Stomach smooth muscle (tissue), 2 donors: ENCODE data around the gene ZDHHC4.

Experiments used
- H3K27ac ChIP-seq: one replicate; pipeline ENCODE4 v1.7.0; 2013; ENCODE audit warnings: mild to moderate bottlenecking, low read length, inconsistent platforms
- H3K27me3 ChIP-seq, 2 donors: one replicate each; pipeline ENCODE4 v1.7.0; 2013; ENCODE audit warnings: low read length in 2 of 2; ENCODE audit not compliant: insufficient read depth in 2 of 2, control insufficient read depth in 1 of 2
- H3K36me3 ChIP-seq, 2 donors: one replicate each; pipeline ENCODE4 v1.7.0; 2013; ENCODE audit warnings: low read length in 2 of 2; ENCODE audit not compliant: control insufficient read depth in 2 of 2, insufficient read depth in 2 of 2
- H3K4me1 ChIP-seq: one replicate; pipeline ENCODE4 v1.7.0; 2013; ENCODE audit warnings: low read length; ENCODE audit not compliant: control insufficient read depth, insufficient read depth
- H3K4me3 ChIP-seq, 2 donors: one replicate each; pipeline ENCODE4 v1.7.0; 2013; ENCODE audit warnings: low read length in 2 of 2
- H3K9ac ChIP-seq, 2 donors: one replicate each; pipeline ENCODE4 v1.7.0; 2013; ENCODE audit warnings: low read length in 2 of 2, mild to moderate bottlenecking in 1 of 2
- H3K9me3 ChIP-seq, 2 donors: one replicate each; pipeline ENCODE4 v1.7.0; 2013; ENCODE audit warnings: low read length in 2 of 2; ENCODE audit not compliant: control insufficient read depth in 2 of 2
- donor health status: healthy.
- donor health status: Pancreatic carcinoma.

ZDHHC4 gene

GRCh38 chr7:6545398-6546126 lies 31.7 kb upstream of the ZDHHC4 start:
- Histone ChIP-seq H3K27me3 (peaks cover 0 to 5% of the 10 kb centered on the region in 2 donors), H3K27ac (no peak overlapping the region), H3K9ac (no peak overlapping the region), H3K4me3 (no peak overlapping the region), H3K36me3 (no peaks in the 10 kb centered on the region), H3K9me3 (no peaks in the 10 kb centered on the region), H3K4me1 (no peaks in the 10 kb centered on the region)

GRCh38 chr7:6546498-6547251 lies 30.6 kb upstream of the ZDHHC4 start:
- Histone ChIP-seq H3K4me3 (no peak overlapping the region), H3K9ac (no peak overlapping the region), H3K4me1 (no peaks in the 10 kb centered on the region), H3K27ac (no peak overlapping the region), H3K9me3 (no peaks in the 10 kb centered on the region), H3K36me3 (no peaks in the 10 kb centered on the region), H3K27me3 (no peaks in the 10 kb centered on the region)

DNA sequence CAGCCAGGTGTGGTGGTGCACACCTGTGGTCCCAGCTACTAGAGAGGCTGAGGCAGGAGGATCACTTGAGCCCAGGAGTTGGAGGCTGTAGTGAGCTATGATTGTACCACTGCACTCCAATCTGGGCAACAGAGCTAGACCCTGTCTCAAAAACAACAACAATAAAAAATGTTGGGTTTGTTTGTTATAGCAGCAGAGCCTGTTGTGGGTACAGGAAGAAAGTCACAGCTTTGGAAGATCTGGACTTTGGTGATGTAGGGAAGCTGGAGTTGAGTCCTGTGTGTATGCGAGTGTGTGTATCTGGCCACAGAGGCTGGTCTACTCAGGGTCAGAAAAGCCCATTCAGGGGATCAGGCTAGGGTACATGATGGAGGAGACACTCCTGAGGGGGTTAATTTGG lies 29.9 kb upstream of the ZDHHC4 start:
- H3K27ac ChIP-seq: no peak overlapping the region
- no peaks in the 10 kb centered on the region for H3K36me3 ChIP-seq
- no peaks in the 10 kb centered on the region for H3K27me3 ChIP-seq
- no peak overlapping the region for H3K4me3 ChIP-seq
- no peaks in the 10 kb centered on the region for H3K4me1 ChIP-seq
- no peak overlapping the region for H3K9ac ChIP-seq
- no peaks in the 10 kb centered on the region for H3K9me3 ChIP-seq

GRCh38 chr7:6551016-6551511 lies 26.2 kb upstream of the ZDHHC4 start, which contains the start of gene GRID2IP:
TSS of gene GRID2IP (minus strand) at chr7:6551461. CDS start at chr7:6551436, 25 bp downstream.
- Histone ChIP-seq H3K4me3 (no peak within 1 kb of the TSS), H3K4me1 (no peaks in the 10 kb centered on the region), H3K9me3 (no peaks in the 10 kb centered on the region), H3K27me3 (peaks cover 0 to 3% of the 10 kb centered on the region in 2 donors), H3K36me3 (no peaks in the 10 kb centered on the region), H3K9ac (no peak within 1 kb of the TSS), H3K27ac (no peak within 1 kb of the TSS)

DNA sequence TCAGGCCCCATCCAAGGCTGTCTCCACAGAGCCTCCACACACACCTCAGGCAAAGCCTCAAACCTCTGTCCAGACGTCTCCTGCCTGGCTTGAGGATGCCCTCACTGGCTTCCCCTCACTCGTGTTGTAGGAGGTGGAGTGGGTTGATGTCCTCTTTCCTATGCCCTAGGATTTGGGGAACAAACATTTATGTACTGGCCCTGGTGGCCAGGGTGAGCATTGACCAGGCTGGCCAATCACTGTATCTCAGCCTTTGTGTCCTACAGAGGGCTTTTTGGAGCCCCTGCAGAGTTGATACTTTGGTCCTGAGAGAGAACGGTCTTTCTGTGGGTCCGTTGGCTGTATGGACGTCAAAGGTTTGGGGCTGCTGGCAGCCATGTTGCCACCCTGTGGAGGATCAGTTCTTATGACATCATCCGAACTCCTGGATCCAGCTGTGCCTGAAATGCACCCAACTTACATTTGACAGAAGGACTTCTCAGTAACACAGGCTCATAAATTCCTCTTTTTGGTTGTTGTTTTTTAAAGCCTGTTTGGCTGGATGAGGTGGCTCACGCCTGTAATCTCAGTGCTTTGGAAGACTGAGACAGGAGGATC lies 23.7 kb upstream of the ZDHHC4 start:
- no peaks in the 10 kb centered on the region for H3K36me3 ChIP-seq
- no peaks in the 10 kb centered on the region for H3K4me1 ChIP-seq
- H3K9ac ChIP-seq: no peak overlapping the region
- no peak overlapping the region for H3K4me3 ChIP-seq
- H3K27me3 ChIP-seq: peaks cover 0 to 3% of the 10 kb centered on the region in 2 donors
- H3K9me3 ChIP-seq: no peaks in the 10 kb centered on the region
- H3K27ac ChIP-seq: no peak overlapping the region

- H3K4me3 ChIP-seq: no peak overlapping the region
- H3K9ac ChIP-seq: no peak overlapping the region
- no peaks in the 10 kb centered on the region for H3K36me3 ChIP-seq
- H3K9me3 ChIP-seq: no peaks in the 10 kb centered on the region
- no peaks in the 10 kb centered on the region for H3K4me1 ChIP-seq
- H3K27me3 ChIP-seq: peaks cover 0 to 3% of the 10 kb centered on the region in 2 donors
- no peak overlapping the region for H3K27ac ChIP-seq
These were observed 22.4 kb upstream of the ZDHHC4 start for GRCh38 chr7:6554848-6555247.

- Histone ChIP-seq H3K9me3 (no peaks in the 10 kb centered on the region), H3K4me3 (no peak overlapping the region), H3K27me3 (peaks cover 0 to 3% of the 10 kb centered on the region in 2 donors), H3K4me1 (no peaks in the 10 kb centered on the region), H3K27ac (no peak overlapping the region), H3K9ac (no peak overlapping the region), H3K36me3 (no peaks in the 10 kb centered on the region)
These were observed 21.1 kb upstream of the ZDHHC4 start for GRCh38 chr7:6556196-6556595.

DNA sequence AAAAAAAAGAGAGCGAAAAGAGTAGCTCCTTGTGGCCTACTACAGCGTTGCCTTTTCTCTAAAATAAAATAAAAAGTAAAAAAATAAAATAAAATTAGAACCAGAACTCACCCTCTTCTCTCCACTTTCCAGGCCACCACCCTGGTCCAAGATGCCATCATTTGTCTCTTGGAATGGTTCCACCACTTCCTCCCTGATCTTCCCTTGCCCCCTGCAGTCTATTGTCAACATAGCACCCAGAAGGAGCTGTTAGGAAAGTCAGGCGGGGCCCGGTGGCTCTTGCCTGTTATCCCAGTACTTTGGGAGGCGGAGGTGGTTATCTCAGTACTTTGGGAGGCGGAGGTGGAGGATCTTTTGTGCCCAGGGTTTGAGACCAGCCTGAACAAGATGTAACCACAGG lies 18.4 kb upstream of the ZDHHC4 start:
- H3K9me3 ChIP-seq: no peaks in the 10 kb centered on the region
- no peaks in the 10 kb centered on the region for H3K36me3 ChIP-seq
- no peak overlapping the region for H3K27ac ChIP-seq
- no peak overlapping the region for H3K4me3 ChIP-seq
- no peaks in the 10 kb centered on the region for H3K27me3 ChIP-seq
- H3K9ac ChIP-seq: no peak overlapping the region
- no peaks in the 10 kb centered on the region for H3K4me1 ChIP-seq

- no peak overlapping the region for H3K4me3 ChIP-seq
- H3K36me3 ChIP-seq: no peaks in the 10 kb centered on the region
- H3K9me3 ChIP-seq: no peaks in the 10 kb centered on the region
- no peak overlapping the region for H3K9ac ChIP-seq
- H3K4me1 ChIP-seq: no peaks in the 10 kb centered on the region
- H3K27ac ChIP-seq: no peak overlapping the region
- no peaks in the 10 kb centered on the region for H3K27me3 ChIP-seq
These were observed 17.4 kb upstream of the ZDHHC4 start for GRCh38 chr7:6559896-6560295.

DNA sequence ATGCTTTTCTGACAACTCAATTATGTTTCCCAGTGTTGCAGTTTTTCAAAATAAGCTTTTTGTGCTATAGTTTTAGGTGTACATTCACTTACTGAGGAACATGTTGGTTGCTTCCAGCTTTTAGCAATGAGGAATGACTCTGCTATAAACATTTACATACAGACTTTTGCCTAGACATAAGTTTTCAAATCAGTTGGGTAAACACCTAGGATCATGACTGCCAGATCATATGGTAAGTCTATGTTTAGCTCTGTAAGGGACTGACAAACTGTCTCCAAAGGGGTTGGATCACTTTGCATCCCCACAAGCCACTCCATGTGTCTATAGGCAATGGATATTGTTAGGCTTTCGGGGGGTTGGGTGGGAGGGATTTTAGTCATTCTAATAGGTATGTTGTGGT lies 15.1 kb upstream of the ZDHHC4 start:
- H3K27me3 ChIP-seq: no peaks in the 10 kb centered on the region
- H3K9ac ChIP-seq: no peak overlapping the region
- H3K4me3 ChIP-seq: no peak overlapping the region
- no peaks in the 10 kb centered on the region for H3K36me3 ChIP-seq
- H3K4me1 ChIP-seq: no peaks in the 10 kb centered on the region
- no peak overlapping the region for H3K27ac ChIP-seq
- no peaks in the 10 kb centered on the region for H3K9me3 ChIP-seq
